IPS DF 19.7 (cell line): Measurements from ENCODE around the gene TRHDE.

Experiments
- DNase-seq: peaks from one replicate; pipeline ENCODE4 v3.0.0-alpha.2; 2013; ENCODE audit warnings: low read depth, low spot score

TRHDE gene

DNA sequence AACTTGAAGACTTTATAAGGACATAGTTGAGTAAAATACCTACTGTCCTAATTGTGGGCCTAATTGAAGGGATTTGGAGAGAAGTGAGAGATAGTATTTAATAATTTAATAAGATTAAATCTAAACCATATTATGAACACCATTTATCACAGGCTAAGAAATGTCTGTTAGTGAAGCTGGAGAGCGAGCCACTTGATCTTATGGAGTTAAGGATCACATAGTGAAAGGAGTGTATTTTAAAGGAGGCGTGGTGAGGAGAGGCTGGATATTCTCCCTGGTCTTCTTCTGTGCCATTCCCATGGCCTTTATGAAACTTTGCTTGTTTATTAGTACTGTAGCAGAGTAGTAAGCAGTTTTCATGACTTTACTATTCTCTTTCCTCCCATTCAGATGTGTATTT lies 172.4 kb downstream of the TRHDE start:
- no peak for DNase-seq

- DNase-seq = no peak
These were observed 175.9 kb downstream of the TRHDE start for GRCh38 chr12:72448089-72448488.

DNA sequence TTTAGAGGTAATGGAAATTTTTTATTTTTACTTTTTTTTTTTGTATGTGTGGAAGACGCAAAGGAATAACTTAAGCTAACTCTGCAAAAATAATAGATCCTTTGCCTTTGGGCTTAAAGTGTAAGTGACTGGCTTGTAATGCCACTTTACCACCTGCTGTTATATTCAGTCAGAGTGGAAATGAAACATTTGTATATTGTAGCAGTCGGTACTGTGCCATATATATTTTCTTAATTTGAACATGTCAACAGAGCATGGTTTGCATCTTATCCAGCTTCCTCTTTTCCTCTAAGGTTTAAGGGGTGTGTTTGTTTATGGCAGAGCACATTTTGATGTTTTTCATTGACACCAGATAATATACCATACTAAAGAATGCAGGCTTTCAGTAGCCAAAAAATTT lies 176.6 kb downstream of the TRHDE start:
- no peak for DNase-seq

GRCh38 chr12:72453066-72453465 lies 180.9 kb downstream of the TRHDE start:
- DNase-seq = no peak

- DNase-seq = no peak
These were observed 181.4 kb downstream of the TRHDE start for GRCh38 chr12:72453550-72453949.

DNA sequence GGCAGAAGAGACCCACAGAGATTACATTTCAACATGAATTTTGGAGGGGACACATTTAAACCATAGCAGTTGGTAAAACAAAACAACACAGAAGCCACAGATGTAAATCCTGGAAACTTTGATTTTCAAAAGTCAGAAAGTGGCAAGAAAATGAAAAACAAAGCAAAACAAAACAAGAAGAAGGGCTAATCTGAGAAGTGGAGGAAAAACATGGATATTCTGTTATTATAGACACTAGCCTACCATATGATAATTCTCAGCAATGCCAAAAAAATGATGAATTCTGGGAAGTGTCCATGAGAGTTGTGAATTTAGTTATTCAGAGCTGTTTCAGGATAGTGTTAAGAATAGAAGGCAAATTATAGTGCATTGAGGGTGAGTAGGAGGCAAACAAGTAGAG lies 192.3 kb downstream of the TRHDE start:
- no peak for DNase-seq

- DNase-seq = no peak
These were observed 193.0 kb downstream of the TRHDE start for GRCh38 chr12:72465155-72465554.

- DNase-seq = no peak
These were observed 193.9 kb downstream of the TRHDE start for GRCh38 chr12:72465940-72466630.

DNA sequence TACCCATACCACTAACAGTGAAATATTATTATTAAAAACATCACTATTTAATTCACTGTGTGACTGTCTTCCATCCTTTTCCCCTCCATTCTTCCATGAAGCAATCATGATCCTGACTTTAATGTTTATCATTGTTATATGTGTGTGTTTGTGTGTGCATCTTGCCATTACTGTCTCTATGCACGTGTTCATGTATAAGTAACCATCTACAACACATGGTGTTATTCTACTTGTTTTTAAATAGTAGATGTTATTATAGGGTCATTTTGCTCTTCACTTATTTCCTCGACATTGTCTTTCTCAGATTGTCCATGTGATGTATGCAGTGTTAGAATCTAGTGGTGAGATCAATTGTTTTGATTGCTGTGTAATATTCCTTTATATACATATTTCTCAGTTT lies 195.8 kb downstream of the TRHDE start:
- DNase-seq = no peak

DNA sequence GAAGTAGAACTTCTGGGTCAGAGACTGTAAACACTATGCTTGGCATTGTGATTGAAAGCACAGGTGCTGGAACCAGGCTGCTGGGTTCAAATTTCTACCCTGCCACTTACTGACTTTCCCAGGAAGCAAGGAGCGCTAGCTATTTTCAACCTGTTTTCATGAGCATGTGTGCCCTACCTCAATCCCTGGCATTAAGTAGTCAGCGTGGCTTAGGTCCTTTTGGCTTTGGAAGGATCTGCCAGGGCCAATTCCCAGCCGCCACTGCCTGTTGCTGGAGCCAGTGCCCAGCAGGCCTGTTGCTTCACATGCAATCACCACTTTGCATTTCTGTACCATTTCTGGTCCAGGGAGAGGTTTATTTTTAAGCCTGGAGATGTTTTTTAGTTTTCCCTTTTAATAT lies 196.3 kb downstream of the TRHDE start:
- DNase-seq = no peak

GRCh38 chr12:72471806-72472205 lies 199.6 kb downstream of the TRHDE start:
- DNase-seq = no peak

DNA sequence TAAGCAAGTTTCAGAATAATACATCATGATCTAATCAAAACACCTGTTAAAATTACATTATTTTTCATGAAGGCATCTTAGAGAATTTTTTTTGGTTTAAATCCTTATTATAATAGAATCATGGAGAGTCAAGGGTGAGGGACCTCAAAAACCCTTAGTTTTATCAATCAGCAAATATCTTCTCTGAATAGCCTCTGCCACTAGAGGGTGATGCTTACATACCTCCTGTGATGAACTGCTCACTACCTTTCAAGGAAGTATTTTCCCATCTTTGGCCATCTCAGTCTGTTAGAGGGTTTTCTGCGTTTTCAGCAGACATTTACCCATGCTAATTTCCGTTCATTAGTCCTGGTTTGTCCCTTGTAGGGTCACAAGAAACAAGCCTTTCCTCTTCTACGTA lies 200.2 kb downstream of the TRHDE start:
- DNase-seq = no peak

DNA sequence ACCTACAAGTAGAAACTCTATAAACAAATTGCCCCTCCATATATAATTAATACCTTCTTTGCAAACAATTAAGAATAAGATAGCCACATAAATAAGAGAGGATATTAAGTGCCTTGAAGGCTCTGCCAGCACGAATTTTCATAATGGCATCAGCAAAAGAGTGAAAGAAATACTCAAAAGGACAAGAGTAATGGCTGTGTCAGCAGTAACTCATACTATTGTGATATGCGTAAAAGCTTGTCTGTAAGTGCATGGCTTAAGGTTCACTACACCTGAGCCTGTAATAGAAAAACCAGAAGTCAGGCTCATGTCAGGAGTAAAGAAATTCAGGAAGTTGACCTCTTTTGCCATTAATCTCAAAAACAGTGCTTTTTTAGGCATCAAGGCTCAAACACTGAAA lies 204.1 kb downstream of the TRHDE start:
- no peak for DNase-seq

GRCh38 chr12:72485017-72485701 lies 213.0 kb downstream of the TRHDE start:
- no peak for DNase-seq

DNA sequence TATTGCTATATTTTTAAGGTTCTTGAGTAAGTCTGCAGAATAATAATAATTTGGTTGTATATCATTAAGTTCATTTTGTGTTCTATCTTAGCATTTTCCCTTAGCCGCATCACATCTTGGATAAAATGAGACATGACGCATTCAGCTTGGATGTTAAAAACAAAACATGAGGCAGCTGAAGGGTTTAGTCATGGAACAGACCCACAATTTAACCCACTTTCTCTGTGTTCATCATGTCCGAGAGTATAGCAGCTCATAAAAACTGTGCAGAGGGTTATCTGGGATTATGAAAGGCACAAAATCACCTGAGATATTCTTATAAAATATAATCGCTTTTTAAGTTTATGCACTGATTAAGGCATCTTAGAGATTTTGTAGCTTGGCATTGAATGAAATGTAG lies 219.3 kb downstream of the TRHDE start:
- DNase-seq = no peak

- no peak for DNase-seq
These were observed 221.2 kb downstream of the TRHDE start for GRCh38 chr12:72493407-72493806.

- DNase-seq = no peak
These were observed 226.2 kb downstream of the TRHDE start for GRCh38 chr12:72498354-72498753.

DNA sequence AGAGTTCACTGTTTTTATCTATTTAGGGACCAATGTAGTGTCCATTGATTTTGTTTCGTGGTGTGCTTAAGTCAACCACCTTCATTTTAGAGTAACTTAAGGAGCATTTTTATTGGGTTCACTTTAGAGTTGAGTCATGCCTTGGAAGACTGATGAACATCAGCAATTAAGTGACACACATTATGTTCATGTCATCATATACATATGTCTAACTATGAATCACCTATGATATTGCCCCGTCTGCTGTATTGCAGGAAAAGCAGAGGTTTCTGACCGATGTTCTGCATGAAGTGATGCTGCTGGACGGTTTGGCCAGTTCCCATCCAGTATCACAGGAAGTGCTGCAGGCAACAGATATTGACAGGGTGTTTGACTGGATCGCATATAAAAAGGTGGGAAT lies 227.1 kb downstream of the TRHDE start:
- no peak for DNase-seq

DNA sequence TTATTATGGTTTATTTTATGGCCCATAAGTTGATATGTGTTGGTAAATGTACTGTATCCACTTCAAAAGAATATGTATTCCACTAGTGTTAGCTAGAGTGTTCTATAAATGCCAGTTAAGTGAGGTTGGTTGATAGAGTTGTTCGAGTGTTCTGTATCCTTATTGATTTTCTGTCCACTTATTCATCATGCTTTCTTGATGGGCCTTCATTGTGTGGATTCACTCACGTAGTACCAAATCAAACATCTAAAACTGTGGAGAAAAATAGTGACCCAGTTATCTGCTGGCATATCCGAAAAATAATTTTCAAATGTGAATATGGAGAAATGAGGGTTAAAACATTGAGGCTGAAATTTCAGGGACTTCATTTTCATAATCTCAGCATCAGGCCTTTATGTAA lies 230.4 kb downstream of the TRHDE start:
- no peak for DNase-seq

GRCh38 chr12:72505227-72505626 lies 233.1 kb downstream of the TRHDE start:
- no peak for DNase-seq

DNA sequence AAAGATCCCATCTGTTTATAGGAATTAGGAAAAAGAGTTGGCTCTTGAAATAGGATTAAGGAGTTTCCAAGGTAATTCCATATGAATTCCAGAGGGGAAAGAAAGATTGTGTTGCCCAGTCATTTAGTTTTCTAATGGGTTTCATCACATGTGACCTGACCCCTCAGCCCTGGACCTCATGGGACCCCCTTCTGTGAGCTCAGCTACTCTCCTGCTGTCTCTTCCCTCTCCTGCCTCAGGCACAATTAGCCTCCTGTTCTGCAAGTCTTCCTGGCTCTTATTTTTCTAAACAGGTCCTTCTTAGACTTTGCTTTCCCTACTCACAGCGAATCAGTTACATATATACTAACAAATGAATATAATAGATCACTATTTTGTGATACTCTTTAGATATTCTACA lies 237.7 kb downstream of the TRHDE start:
- no peak for DNase-seq

- DNase-seq = no peak
These were observed 238.6 kb downstream of the TRHDE start for GRCh38 chr12:72510772-72511171.

DNA sequence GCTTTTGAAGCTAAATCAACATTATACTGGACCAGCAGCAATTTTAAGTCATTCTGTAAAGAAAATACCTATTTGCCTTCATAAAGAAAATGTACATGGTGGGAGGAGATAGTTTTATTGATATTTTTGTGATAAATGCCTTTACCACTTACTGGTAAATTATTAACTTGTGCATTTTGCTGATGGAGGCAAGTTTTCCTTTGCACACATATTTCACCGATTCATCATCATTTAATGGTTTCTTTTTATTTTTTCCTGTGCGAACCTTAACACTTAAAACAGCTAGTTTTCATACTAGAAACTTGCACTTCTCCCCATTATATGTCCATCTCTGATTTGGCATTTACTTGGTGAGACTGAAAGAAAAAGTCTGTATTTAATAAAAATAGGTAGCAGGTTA lies 239.3 kb downstream of the TRHDE start:
- DNase-seq = no peak

- DNase-seq = no peak
These were observed 239.7 kb downstream of the TRHDE start for GRCh38 chr12:72511906-72512305.
